Endometrium (tissue), 2 donors: ENCODE results near the gene ZNF341.
"Not testable (repeated sequence)": the region's sequence is repeated elsewhere in the genome, so short reads cannot be mapped to it uniquely, and the experiment has no call there.

Source experiments
- FAIRE-seq: peaks from 2 replicates; lab custom pipeline; 2012; peaks lifted over from hg19 to GRCh38; lab: Jason Lieb, UNC
- donor health status: control.
- donor health status: control.

The ZNF341 gene

GRCh38 chr20:33770005-33770404 lies 38.2 kb downstream of the ZNF341 start:
- FAIRE-seq = no peak

- no peak for FAIRE-seq
Observed at GRCh38 chr20:33771938-33772337, 40.1 kb downstream of the ZNF341 start.

- FAIRE-seq = no peak
Observed at GRCh38 chr20:33772439-33772838, 40.6 kb downstream of the ZNF341 start.

GRCh38 chr20:33773412-33774089 lies 41.8 kb downstream of the ZNF341 start:
- FAIRE-seq = no peak

GRCh38 chr20:33777816-33778215 lies 46.0 kb downstream of the ZNF341 start:
- no peak for FAIRE-seq

GRCh38 chr20:33781133-33781532 lies 49.3 kb downstream of the ZNF341 start:
- FAIRE-seq = no peak

GRCh38 chr20:33781945-33782344 lies 50.1 kb downstream of the ZNF341 start:
- no peak for FAIRE-seq

- no peak for FAIRE-seq
Observed at GRCh38 chr20:33783256-33783655, 51.5 kb downstream of the ZNF341 start.

GRCh38 chr20:33783818-33784217 lies 52.0 kb downstream of the ZNF341 start:
- no peak for FAIRE-seq

- FAIRE-seq = no peak
Observed at GRCh38 chr20:33784225-33784624, 52.4 kb downstream of the ZNF341 start.

- FAIRE-seq = no peak
Observed at GRCh38 chr20:33785503-33785902, 53.7 kb downstream of the ZNF341 start.

- no peak for FAIRE-seq
Observed at GRCh38 chr20:33787253-33787891, 55.6 kb downstream of the ZNF341 start.

- FAIRE-seq = no peak
Observed at GRCh38 chr20:33788351-33789049, 56.7 kb downstream of the ZNF341 start.

- no peak for FAIRE-seq
Observed at GRCh38 chr20:33789109-33789857, 57.5 kb downstream of the ZNF341 start.

- no peak for FAIRE-seq
Observed at GRCh38 chr20:33789858-33790182, 58.0 kb downstream of the ZNF341 start.

GRCh38 chr20:33790566-33790965 lies 58.8 kb downstream of the ZNF341 start:
- FAIRE-seq = no peak

- FAIRE-seq = no peak
Observed at GRCh38 chr20:33791021-33791420, 59.2 kb downstream of the ZNF341 start.

- no peak for FAIRE-seq
Observed at GRCh38 chr20:33791540-33791939, 59.7 kb downstream of the ZNF341 start.

GRCh38 chr20:33791959-33792597 lies 60.3 kb downstream of the ZNF341 start:
- FAIRE-seq = no peak

GRCh38 chr20:33792598-33792989 lies 60.8 kb downstream of the ZNF341 start:
- FAIRE-seq = not testable (repeated sequence)

- no peak for FAIRE-seq
Observed at GRCh38 chr20:33793011-33793931, 61.5 kb downstream of the ZNF341 start.
